Fibroblast of villous mesenchyme (primary cell): ENCODE results near the gene RBKS. TPM values are rescaled to one million over a fixed set of nuclear protein-coding genes. Genes with fewer than 3 reads are reported as not detected.

Experiments
- DNase-seq: peaks from one replicate; pipeline ENCODE4 v3.0.0-alpha.2; 2010; ENCODE audit warnings: low read depth
- H3K4me3 ChIP-seq: 2 replicates; pipeline ENCODE4 v1.5.1; 2011; ENCODE audit warnings: low read depth, mild to moderate bottlenecking, low read length
- total RNA-seq: library from RNA; depleted of rRNA; stranded (reverse); fragments of >200 nt; gene quantifications from 2 replicates; pipeline ENCODE4 v1.2.3, GENCODE V29; 2012
- TF ChIP-seq, protein P1 (sequence below): IDR thresholded peaks from 2 replicates; pipeline ENCODE4 v1.5.1; 2012; ENCODE audit warnings: low read depth, mild to moderate bottlenecking, low read length; ENCODE audit not compliant: insufficient read depth

Gene RBKS
- total RNA-seq, 1 donor: 1.3 TPM

GRCh38 chr2:27742571-27742970, 147.6 kb downstream of the RBKS start:
- no peak for DNase-seq
- TF ChIP-seq, protein P1, sequence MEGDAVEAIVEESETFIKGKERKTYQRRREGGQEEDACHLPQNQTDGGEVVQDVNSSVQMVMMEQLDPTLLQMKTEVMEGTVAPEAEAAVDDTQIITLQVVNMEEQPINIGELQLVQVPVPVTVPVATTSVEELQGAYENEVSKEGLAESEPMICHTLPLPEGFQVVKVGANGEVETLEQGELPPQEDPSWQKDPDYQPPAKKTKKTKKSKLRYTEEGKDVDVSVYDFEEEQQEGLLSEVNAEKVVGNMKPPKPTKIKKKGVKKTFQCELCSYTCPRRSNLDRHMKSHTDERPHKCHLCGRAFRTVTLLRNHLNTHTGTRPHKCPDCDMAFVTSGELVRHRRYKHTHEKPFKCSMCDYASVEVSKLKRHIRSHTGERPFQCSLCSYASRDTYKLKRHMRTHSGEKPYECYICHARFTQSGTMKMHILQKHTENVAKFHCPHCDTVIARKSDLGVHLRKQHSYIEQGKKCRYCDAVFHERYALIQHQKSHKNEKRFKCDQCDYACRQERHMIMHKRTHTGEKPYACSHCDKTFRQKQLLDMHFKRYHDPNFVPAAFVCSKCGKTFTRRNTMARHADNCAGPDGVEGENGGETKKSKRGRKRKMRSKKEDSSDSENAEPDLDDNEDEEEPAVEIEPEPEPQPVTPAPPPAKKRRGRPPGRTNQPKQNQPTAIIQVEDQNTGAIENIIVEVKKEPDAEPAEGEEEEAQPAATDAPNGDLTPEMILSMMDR: no peak
- no peak overlapping the region for H3K4me3 ChIP-seq

- no peak for DNase-seq
- no peak overlapping the region for H3K4me3 ChIP-seq
- TF ChIP-seq, protein P1: no peak
These were observed 148.5 kb downstream of the RBKS start for GRCh38 chr2:27741673-27742072.

DNA sequence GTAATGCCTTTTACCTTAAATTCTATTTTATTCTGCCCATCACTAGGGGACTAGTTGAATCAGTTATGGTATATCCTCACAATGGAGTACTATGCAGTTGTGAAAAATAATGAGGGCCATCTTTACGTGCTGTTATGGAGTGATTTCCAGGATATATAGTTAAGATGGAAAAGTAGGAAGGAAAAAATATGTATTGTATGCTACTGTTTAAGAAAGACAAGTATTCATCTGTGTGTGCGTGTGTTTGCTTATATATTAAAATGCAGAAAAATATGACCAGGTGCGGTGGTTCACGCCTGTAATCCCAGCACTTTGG, 151.2 kb downstream of the RBKS start:
- TF ChIP-seq, protein P1: no peak
- no peak for DNase-seq
- no peak overlapping the region for H3K4me3 ChIP-seq

- no peak overlapping the region for H3K4me3 ChIP-seq
- no peak for DNase-seq
- TF ChIP-seq, protein P1: no peak
These were observed 151.7 kb downstream of the RBKS start for GRCh38 chr2:27738349-27739057.

DNA sequence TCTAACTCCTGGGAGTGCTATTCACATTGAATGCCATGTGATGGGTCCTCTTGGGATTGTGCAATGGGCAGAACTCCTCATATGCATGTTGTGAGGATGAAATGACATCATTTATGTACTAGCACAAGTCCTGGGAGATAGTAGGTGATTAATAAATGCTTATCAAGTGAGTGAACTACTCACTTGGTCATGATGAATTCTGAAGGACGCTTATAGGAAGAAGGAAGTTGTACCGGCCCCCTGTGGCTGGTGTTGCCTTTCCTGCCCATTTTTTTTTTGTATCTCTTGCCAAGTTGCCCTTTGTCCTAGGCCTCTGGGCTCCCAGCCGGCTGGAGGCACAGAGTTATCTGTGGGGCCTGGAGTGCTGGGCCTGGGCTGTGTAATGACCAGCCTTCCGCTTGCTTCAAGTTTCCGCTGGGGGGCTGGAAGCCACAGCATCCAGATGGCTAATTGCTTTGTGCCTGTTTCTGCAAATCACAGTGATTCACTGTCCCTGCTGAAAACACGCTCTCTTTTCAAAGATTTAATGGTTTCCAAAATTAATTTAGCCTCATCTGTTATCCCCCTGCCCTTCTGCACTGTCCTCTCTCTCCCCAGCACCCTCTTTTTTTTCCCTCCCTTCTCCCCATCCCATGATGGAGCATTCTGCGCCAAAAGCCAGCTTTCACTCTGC, 152.4 kb downstream of the RBKS start:
- TF ChIP-seq, protein P1: no peak
- peak; percentile 79 for DNase-seq
- no peak overlapping the region for H3K4me3 ChIP-seq

GRCh38 chr2:27736890-27737204, 153.3 kb downstream of the RBKS start:
- TF ChIP-seq, protein P1: no peak
- no peak for DNase-seq
- H3K4me3 ChIP-seq: no peak overlapping the region
